ENCODE data around the gene CASP10.

Gene CASP10

DNA sequence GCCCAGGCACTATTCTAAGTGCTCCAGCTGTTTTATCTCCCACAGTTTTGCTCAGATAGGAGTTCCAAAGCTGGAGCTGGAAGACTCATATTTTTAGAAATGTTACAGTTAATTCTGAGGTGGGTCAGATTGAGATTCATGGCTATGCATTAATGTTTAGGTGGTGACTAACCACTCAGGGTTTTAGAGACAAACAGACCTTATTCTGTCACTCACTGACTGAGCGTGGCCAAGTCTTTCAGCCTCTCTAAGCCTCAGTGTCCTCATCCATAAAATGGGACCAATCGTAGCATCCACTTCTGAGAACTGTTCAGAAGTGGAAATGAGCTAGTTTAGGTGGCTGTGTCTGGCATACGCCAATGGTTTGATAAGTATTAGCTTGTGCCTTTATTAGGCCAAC lies 73.1 kb downstream of the CASP10 start:
- 70% methylated on average over 2 of the region's 3 CpGs for WGBS

DNA sequence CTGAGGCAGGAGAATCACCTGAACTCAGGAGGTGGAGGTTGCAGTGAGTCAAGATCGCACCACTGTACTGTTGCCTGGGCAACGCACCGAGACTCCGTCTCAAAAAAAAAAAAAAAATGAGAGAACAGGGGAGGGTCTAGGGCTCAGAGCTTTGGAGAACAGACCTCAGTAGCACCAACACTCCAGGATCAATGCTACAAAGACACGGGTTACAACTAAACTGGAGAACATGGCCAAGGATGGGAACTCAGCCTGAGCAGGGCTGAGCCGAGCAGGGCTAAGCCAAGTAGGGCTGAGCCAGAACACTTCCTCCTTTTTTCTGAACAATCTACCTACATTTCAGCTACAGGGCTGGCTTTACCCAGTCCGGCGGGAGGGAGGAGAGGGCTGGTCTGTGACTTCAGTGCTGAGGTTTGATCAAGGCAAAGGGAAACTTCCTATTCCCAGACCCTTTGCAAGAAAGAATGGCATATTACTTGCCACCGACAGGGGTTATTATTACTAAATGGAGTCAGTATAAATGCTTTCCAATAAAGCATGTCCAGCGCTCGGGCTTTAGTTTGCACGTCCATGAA lies 74.5 kb downstream of the CASP10 start:
- peaks cover 19% of the 10 kb centered on the region for H3K4me1 ChIP-seq (ENCODE audit: control insufficient read depth, insufficient read depth, low read depth, low read length)
- no peaks in the 10 kb centered on the region for H3K36me3 ChIP-seq (ENCODE audit: control insufficient read depth in 1 of 2, insufficient read depth in 2 of 2, low read depth in 1 of 2, low read length in 2 of 2)
- H3K27me3 ChIP-seq (ENCODE audit: control insufficient read depth in 1 of 2, insufficient read depth in 1 of 2, low read length in 2 of 2): no peaks in the 10 kb centered on the region
- peaks cover 14% of the 10 kb centered on the region for H3K79me1 ChIP-seq (replicated peaks; ENCODE audit: low read length, poor library complexity, severe bottlenecking)
- WGBS: 41% methylated on average over 11 of the region's 12 CpGs
- peak overlapping the region; percentile 44 to 95 for H2BK12ac ChIP-seq (ENCODE audit: low read length in 2 of 2)
- H3K4me2 ChIP-seq (ENCODE audit: low read length, poor library complexity, severe bottlenecking): peak overlapping the region; percentile 73
- peak overlapping the region; percentile 32 to 89 for H3K4me3 ChIP-seq (ENCODE audit: insufficient read depth in 1 of 2, low read depth in 1 of 2, low read length in 2 of 2)
- H3K27ac ChIP-seq (ENCODE audit: low read length, poor library complexity, severe bottlenecking): peak overlapping the region; percentile 98
- H2AFZ ChIP-seq (ENCODE audit: low read depth, low read length): peak overlapping the region; percentile 96
- H2BK5ac ChIP-seq (ENCODE audit: low read depth, low read length, poor library complexity, severe bottlenecking): peak overlapping the region; percentile 39
- H2BK15ac ChIP-seq (ENCODE audit: low read depth, poor library complexity, severe bottlenecking): no peak overlapping the region
- no peak overlapping the region for H2AK5ac ChIP-seq (ENCODE audit: low read length, severe bottlenecking)
- peak overlapping the region; percentile 93 for H3K9ac ChIP-seq (ENCODE audit: low read length)
- H3K9me3 ChIP-seq (ENCODE audit: control insufficient read depth, low read length): no peaks in the 10 kb centered on the region
- peak overlapping the region; percentile 63 for H4K8ac ChIP-seq (ENCODE audit: low read length)
- peak overlapping the region; percentile 50 to 91 for H3K18ac ChIP-seq (ENCODE audit: low read depth in 1 of 2, low read length in 2 of 2)
- H3K23ac ChIP-seq (ENCODE audit: low read length in 2 of 2): peak overlapping the region in 1 of 2 experiments; percentile 31
- H3K4ac ChIP-seq (ENCODE audit: low read depth in 1 of 2, low read length in 2 of 2): peak overlapping the region; percentile 39 to 68
- DNase-seq: no peak
- no peak overlapping the region for H2BK120ac ChIP-seq (ENCODE audit: low read depth, low read length)
- H3K14ac ChIP-seq (ENCODE audit: low read length in 2 of 2): peak overlapping the region in 1 of 2 experiments; percentile 53
- H4K91ac ChIP-seq (ENCODE audit: low read length): peak overlapping the region; percentile 85

More for the DNA sequence above, 73.1 kb downstream of the CASP10 start:
- no peak overlapping the region for H2BK5ac ChIP-seq (ENCODE audit: low read depth, low read length, poor library complexity, severe bottlenecking)
- no peak overlapping the region for H2BK15ac ChIP-seq (ENCODE audit: low read depth, poor library complexity, severe bottlenecking)
- H3K4me1 ChIP-seq (ENCODE audit: control insufficient read depth, insufficient read depth, low read depth, low read length): peaks cover 16% of the 10 kb centered on the region
- H3K36me3 ChIP-seq (ENCODE audit: control insufficient read depth in 1 of 2, insufficient read depth in 2 of 2, low read depth in 1 of 2, low read length in 2 of 2): no peaks in the 10 kb centered on the region
- H3K27ac ChIP-seq (ENCODE audit: low read length, poor library complexity, severe bottlenecking): no peak overlapping the region
- no peak overlapping the region for H3K4me3 ChIP-seq (ENCODE audit: insufficient read depth in 1 of 2, low read depth in 1 of 2, low read length in 2 of 2)
- H3K4me2 ChIP-seq (ENCODE audit: low read length, poor library complexity, severe bottlenecking): no peak overlapping the region
- H3K23ac ChIP-seq (ENCODE audit: low read length in 2 of 2): no peak overlapping the region
- H3K4ac ChIP-seq (ENCODE audit: low read depth in 1 of 2, low read length in 2 of 2): no peak overlapping the region
- H4K8ac ChIP-seq (ENCODE audit: low read length): no peak overlapping the region
- peaks cover 10% of the 10 kb centered on the region for H3K79me1 ChIP-seq (replicated peaks; ENCODE audit: low read length, poor library complexity, severe bottlenecking)
- no peak overlapping the region for H3K18ac ChIP-seq (ENCODE audit: low read depth in 1 of 2, low read length in 2 of 2)
- H2AFZ ChIP-seq (ENCODE audit: low read depth, low read length): no peak overlapping the region
- no peak overlapping the region for H3K9ac ChIP-seq (ENCODE audit: low read length)
- H4K91ac ChIP-seq (ENCODE audit: low read length): no peak overlapping the region
- no peak overlapping the region for H3K14ac ChIP-seq (ENCODE audit: low read length in 2 of 2)
- DNase-seq: peak; percentile 36
- H2BK120ac ChIP-seq (ENCODE audit: low read depth, low read length): no peak overlapping the region
- no peaks in the 10 kb centered on the region for H3K9me3 ChIP-seq (ENCODE audit: control insufficient read depth, low read length)
- no peaks in the 10 kb centered on the region for H3K27me3 ChIP-seq (ENCODE audit: control insufficient read depth in 1 of 2, insufficient read depth in 1 of 2, low read length in 2 of 2)
- no peak overlapping the region for H2BK12ac ChIP-seq (ENCODE audit: low read length in 2 of 2)
- H2AK5ac ChIP-seq (ENCODE audit: low read length, severe bottlenecking): no peak overlapping the region

DNA sequence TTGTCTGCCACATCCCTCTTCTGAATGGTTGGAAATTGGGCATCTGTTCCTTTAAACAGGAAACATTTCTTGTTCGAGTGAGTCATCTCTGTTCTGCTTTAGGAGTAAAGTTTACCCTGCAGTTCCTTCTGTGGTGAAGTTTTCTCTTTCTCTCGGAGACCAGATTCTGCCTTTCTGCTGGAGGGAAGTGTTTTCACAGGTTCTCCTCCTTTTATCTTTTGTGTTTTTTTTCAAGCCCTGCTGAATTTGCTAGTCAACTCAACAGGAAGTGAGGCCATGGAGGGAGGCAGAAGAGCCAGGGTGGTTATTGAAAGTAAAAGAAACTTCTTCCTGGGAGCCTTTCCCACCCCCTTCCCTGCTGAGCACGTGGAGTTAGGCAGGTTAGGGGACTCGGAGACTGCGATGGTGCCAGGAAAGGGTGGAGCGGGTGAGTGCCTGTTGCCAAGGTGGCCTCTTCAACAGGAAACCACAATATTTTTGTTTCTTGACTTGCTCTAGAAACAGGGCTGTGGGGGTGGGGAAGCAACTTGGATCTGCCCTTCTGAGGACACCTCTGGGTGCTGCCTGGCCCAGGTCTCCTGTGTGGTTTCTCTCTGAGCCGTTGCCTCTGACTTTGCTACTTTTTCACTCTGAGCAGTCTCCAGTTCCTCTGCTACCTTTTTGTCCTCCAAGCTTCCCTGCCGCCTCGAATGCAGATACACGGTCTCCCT lies 75.2 kb downstream of the CASP10 start:
- Histone ChIP-seq H3K36me3 (ENCODE audit: control insufficient read depth in 1 of 2, insufficient read depth in 2 of 2, low read depth in 1 of 2, low read length in 2 of 2) (no peaks in the 10 kb centered on the region), H3K9ac (ENCODE audit: low read length) (peak overlapping the region; percentile 93), H3K9me3 (ENCODE audit: control insufficient read depth, low read length) (no peaks in the 10 kb centered on the region), H2BK5ac (ENCODE audit: low read depth, low read length, poor library complexity, severe bottlenecking) (peak overlapping the region; percentile 92), H3K4ac (ENCODE audit: low read depth in 1 of 2, low read length in 2 of 2) (peak overlapping the region; percentile 55 to 81), H2BK120ac (ENCODE audit: low read depth, low read length) (peak overlapping the region; percentile 65), H3K18ac (ENCODE audit: low read depth in 1 of 2, low read length in 2 of 2) (peak overlapping the region; percentile 56 to 92), H2BK15ac (ENCODE audit: low read depth, poor library complexity, severe bottlenecking) (peak overlapping the region; percentile 98), H3K4me2 (ENCODE audit: low read length, poor library complexity, severe bottlenecking) (peak overlapping the region; percentile 73), H3K27ac (ENCODE audit: low read length, poor library complexity, severe bottlenecking) (peak overlapping the region; percentile 98), H2AFZ (ENCODE audit: low read depth, low read length) (no peak overlapping the region), H3K79me1 (replicated peaks; ENCODE audit: low read length, poor library complexity, severe bottlenecking) (peaks cover 14% of the 10 kb centered on the region), H3K27me3 (ENCODE audit: control insufficient read depth in 1 of 2, insufficient read depth in 1 of 2, low read length in 2 of 2) (no peaks in the 10 kb centered on the region), H3K23ac (ENCODE audit: low read length in 2 of 2) (no peak overlapping the region), H3K4me3 (ENCODE audit: insufficient read depth in 1 of 2, low read depth in 1 of 2, low read length in 2 of 2) (peak overlapping the region; percentile 57 to 89), H4K8ac (ENCODE audit: low read length) (peak overlapping the region; percentile 70), H4K91ac (ENCODE audit: low read length) (peak overlapping the region; percentile 79), H3K14ac (ENCODE audit: low read length in 2 of 2) (peak overlapping the region in 1 of 2 experiments; percentile 10), H2BK12ac (ENCODE audit: low read length in 2 of 2) (peak overlapping the region in 1 of 2 experiments; percentile 70), H2AK5ac (ENCODE audit: low read length, severe bottlenecking) (peak overlapping the region; percentile 50), H3K4me1 (ENCODE audit: control insufficient read depth, insufficient read depth, low read depth, low read length) (peaks cover 19% of the 10 kb centered on the region)
- 2% methylated on average over 9 of the region's 10 CpGs for WGBS
- DNase-seq: peak; percentile 89
